ENCODE data around the gene NBPF26.
"Not testable (repeated sequence)": the region's sequence is repeated elsewhere in the genome, so short reads cannot be mapped to it uniquely, and the experiment has no call there.

The NBPF26 gene

GRCh38 chr1:120859615-120860234 lies 136.0 kb downstream of the NBPF26 start:
- FAIRE-seq: not testable (repeated sequence)

GRCh38 chr1:120878206-120878605 lies 154.5 kb downstream of the NBPF26 start:
- FAIRE-seq: not testable (repeated sequence)

GRCh38 chr1:120880056-120880455 lies 156.3 kb downstream of the NBPF26 start:
- FAIRE-seq: not testable (repeated sequence)

- FAIRE-seq: not testable (repeated sequence)
These were observed 158.2 kb downstream of the NBPF26 start for GRCh38 chr1:120881934-120882333.
